Measurements from ENCODE around the gene CYYR1. TPM values are rescaled to one million over a fixed set of nuclear protein-coding genes. Genes with fewer than 3 reads are reported as not detected.

Gene CYYR1
- not detected in 2 replicates for total RNA-seq

GRCh38 chr21:26572702-26573381 is at the start of gene CYYR1:
Gene CYYR1, minus strand, starts transcription at chr21:26573286. Its CDS starts 346 bp downstream, at chr21:26572940.
- DNase-seq (no peak), ATAC-seq (ENCODE audit: low read depth) (no peak)
- Mint-ChIP-seq H3K9me3 (peaks cover 14% of the 10 kb centered on the region), H3K27me3 (peaks cover 2% of the 10 kb centered on the region), H3K36me3 (ENCODE audit: low read depth) (no peaks in the 10 kb centered on the region), H3K4me3 (peak within 1 kb of the TSS; percentile 60), H3K27ac (no peak within 1 kb of the TSS), H3K4me1 (peaks cover 3% of the 10 kb centered on the region)
- ChIA-PET CTCF (no interaction called here), POLR2A (no interaction called here)
- TF ChIP-seq CTCF (IDR thresholded peaks at IDR 0.05), result no peak
- intact Hi-C loops (cut with micrococcal nuclease), result no loop called here

GRCh38 chr21:26617176-26617575 is 44.1 kb upstream of the CYYR1 start:
- no peak for ATAC-seq (ENCODE audit: low read depth)
- H3K27me3 Mint-ChIP-seq, result no peaks in the 10 kb centered on the region
- no peak for DNase-seq
- no peaks in the 10 kb centered on the region for H3K9me3 Mint-ChIP-seq
- intact Hi-C loops (cut with micrococcal nuclease), result no loop called here
- ChIA-PET CTCF (no interaction called here), POLR2A (no interaction called here)
- H3K36me3 Mint-ChIP-seq (ENCODE audit: low read depth), result no peaks in the 10 kb centered on the region
- no peak overlapping the region for H3K27ac Mint-ChIP-seq
- no peaks in the 10 kb centered on the region for H3K4me1 Mint-ChIP-seq
- H3K4me3 Mint-ChIP-seq, result no peak overlapping the region
- TF ChIP-seq CTCF (IDR thresholded peaks at IDR 0.05), result no peak

GRCh38 chr21:26614251-26614650 is 41.2 kb upstream of the CYYR1 start:
- Mint-ChIP-seq H3K27ac (no peak overlapping the region), H3K27me3 (no peaks in the 10 kb centered on the region), H3K4me1 (no peaks in the 10 kb centered on the region), H3K36me3 (ENCODE audit: low read depth) (no peaks in the 10 kb centered on the region), H3K9me3 (no peaks in the 10 kb centered on the region), H3K4me3 (no peak overlapping the region)
- ChIA-PET CTCF (no interaction called here), POLR2A (no interaction called here)
- no peak for TF ChIP-seq CTCF (IDR thresholded peaks at IDR 0.05)
- intact Hi-C loops (cut with micrococcal nuclease), result no loop called here
- ATAC-seq (ENCODE audit: low read depth), result no peak
- DNase-seq, result no peak

GRCh38 chr21:26599261-26599660 is 26.2 kb upstream of the CYYR1 start:
- no peak for TF ChIP-seq CTCF (IDR thresholded peaks at IDR 0.05)
- POLR2A ChIA-PET, result no interaction called here
- DNase-seq, result no peak
- Mint-ChIP-seq H3K27ac (no peak overlapping the region), H3K36me3 (ENCODE audit: low read depth) (no peaks in the 10 kb centered on the region), H3K4me3 (no peak overlapping the region), H3K4me1 (no peaks in the 10 kb centered on the region), H3K9me3 (no peaks in the 10 kb centered on the region), H3K27me3 (no peaks in the 10 kb centered on the region)
- intact Hi-C loops (cut with micrococcal nuclease), result loop anchor here (5.0 kb wide), 1 partner anchor 1302 kb away; no protein-coding TSS in a partner anchor
- ATAC-seq (ENCODE audit: low read depth), result no peak
- CTCF ChIA-PET, result no interaction called here

GRCh38 chr21:26597981-26598380 is 24.9 kb upstream of the CYYR1 start:
- no peak for TF ChIP-seq CTCF (IDR thresholded peaks at IDR 0.05)
- no peaks in the 10 kb centered on the region for H3K9me3 Mint-ChIP-seq
- no peaks in the 10 kb centered on the region for H3K4me1 Mint-ChIP-seq
- POLR2A ChIA-PET, result no interaction called here
- no peaks in the 10 kb centered on the region for H3K36me3 Mint-ChIP-seq (ENCODE audit: low read depth)
- DNase-seq, result no peak
- no peak overlapping the region for H3K27ac Mint-ChIP-seq
- ATAC-seq (ENCODE audit: low read depth), result no peak
- intact Hi-C loops (cut with micrococcal nuclease), result loop anchor here (5.0 kb wide), 1 partner anchor 1301 kb away; no protein-coding TSS in a partner anchor
- no peak overlapping the region for H3K4me3 Mint-ChIP-seq
- CTCF ChIA-PET, result no interaction called here
- H3K27me3 Mint-ChIP-seq, result no peaks in the 10 kb centered on the region

Data from activated B cell treated with CpG ODN at 0.5 μM for 24 hours (primary cell).